Parathyroid adenoma (tissue), 2 donors: ENCODE measurements around the gene NFIB.

Source experiments
- H2AFZ ChIP-seq: fragments of 300-600 bp; sonication (generic); one replicate; pipeline ENCODE4 v1.7.0; 2017; ENCODE audit warnings: antibody characterized with exemption, mild to moderate bottlenecking
- H3K27ac ChIP-seq: fragments of 300-600 bp; sonication (generic); one replicate; pipeline ENCODE4 v1.7.0; 2017
- H3K27me3 ChIP-seq: fragments of 300-600 bp; sonication (generic); one replicate; pipeline ENCODE4 v1.7.0; 2017; ENCODE audit warnings: low read length; ENCODE audit not compliant: control insufficient read depth, insufficient read depth
- H3K36me3 ChIP-seq: fragments of 300-600 bp; sonication (generic); one replicate; pipeline ENCODE4 v1.7.0; 2017; ENCODE audit warnings: low read length; ENCODE audit not compliant: control insufficient read depth, insufficient read depth
- H3K4me1 ChIP-seq: fragments of 300-600 bp; sonication (generic); one replicate; pipeline ENCODE4 v1.7.0; 2017; ENCODE audit warnings: control low read depth
- H3K4me2 ChIP-seq: fragments of 300-600 bp; sonication (generic); one replicate; pipeline ENCODE4 v1.7.0; 2017; ENCODE audit warnings: low read length
- H3K4me3 ChIP-seq: fragments of 300-600 bp; sonication (generic); one replicate; pipeline ENCODE4 v1.7.0; 2017; ENCODE audit warnings: low read depth, low read length
- H3K79me2 ChIP-seq: fragments of 300-600 bp; sonication (generic); one replicate; pipeline ENCODE4 v1.7.0; 2017; ENCODE audit warnings: control low read depth
- H3K9ac ChIP-seq: fragments of 300-600 bp; sonication (generic); one replicate; pipeline ENCODE4 v1.7.0; 2017; ENCODE audit warnings: mild to moderate bottlenecking
- H3K9me3 ChIP-seq: fragments of 300-600 bp; sonication (generic); one replicate; pipeline ENCODE4 v1.7.0; 2017; ENCODE audit warnings: low read length; ENCODE audit not compliant: control insufficient read depth
- TF ChIP-seq, protein P1 (sequence below): fragments of 300-600 bp; sonication (generic); IDR thresholded peaks from one replicate; pipeline ENCODE4 v1.7.0; 2017; ENCODE audit warnings: antibody characterized with exemption, mild to moderate bottlenecking
- donor health status: primary hyperparathyroidism.

Gene NFIB

DNA sequence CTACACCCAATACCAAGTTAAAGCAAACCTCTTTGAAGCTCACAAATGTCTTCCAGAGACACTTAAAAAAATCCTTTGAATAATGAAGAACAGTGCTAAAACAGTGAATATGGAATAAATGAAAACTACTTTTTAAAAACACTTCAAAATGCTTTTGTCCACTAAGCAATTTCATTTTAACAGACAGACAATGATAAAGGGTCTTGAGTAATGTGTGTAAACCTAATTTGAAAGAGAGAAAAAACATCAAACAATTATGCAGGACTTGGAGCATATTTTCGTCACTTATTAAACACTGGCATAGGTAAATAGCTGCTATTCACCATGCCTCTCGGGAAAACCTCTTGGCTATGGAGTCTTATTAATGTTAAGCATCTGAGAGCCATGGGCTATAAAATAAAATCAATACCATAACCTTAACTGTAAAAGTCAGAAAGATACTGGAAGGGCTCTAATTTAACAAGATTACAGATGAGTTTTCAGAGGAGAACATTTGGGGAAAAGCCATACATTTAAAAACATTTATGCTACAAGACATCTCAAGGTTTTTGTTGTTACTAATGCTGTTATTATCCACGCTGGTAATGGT, 177.8 kb downstream of the NFIB start:
- no peaks in the 10 kb centered on the region for H3K36me3 ChIP-seq
- H3K9me3 ChIP-seq = no peaks in the 10 kb centered on the region
- no peak overlapping the region for H3K9ac ChIP-seq
- H3K27ac ChIP-seq = no peak overlapping the region
- no peaks in the 10 kb centered on the region for H3K4me1 ChIP-seq
- H2AFZ ChIP-seq = no peak overlapping the region
- no peak overlapping the region for H3K4me3 ChIP-seq
- no peak overlapping the region for H3K4me2 ChIP-seq
- H3K27me3 ChIP-seq = no peaks in the 10 kb centered on the region
- no peaks in the 10 kb centered on the region for H3K79me2 ChIP-seq
- TF ChIP-seq, protein P1, sequence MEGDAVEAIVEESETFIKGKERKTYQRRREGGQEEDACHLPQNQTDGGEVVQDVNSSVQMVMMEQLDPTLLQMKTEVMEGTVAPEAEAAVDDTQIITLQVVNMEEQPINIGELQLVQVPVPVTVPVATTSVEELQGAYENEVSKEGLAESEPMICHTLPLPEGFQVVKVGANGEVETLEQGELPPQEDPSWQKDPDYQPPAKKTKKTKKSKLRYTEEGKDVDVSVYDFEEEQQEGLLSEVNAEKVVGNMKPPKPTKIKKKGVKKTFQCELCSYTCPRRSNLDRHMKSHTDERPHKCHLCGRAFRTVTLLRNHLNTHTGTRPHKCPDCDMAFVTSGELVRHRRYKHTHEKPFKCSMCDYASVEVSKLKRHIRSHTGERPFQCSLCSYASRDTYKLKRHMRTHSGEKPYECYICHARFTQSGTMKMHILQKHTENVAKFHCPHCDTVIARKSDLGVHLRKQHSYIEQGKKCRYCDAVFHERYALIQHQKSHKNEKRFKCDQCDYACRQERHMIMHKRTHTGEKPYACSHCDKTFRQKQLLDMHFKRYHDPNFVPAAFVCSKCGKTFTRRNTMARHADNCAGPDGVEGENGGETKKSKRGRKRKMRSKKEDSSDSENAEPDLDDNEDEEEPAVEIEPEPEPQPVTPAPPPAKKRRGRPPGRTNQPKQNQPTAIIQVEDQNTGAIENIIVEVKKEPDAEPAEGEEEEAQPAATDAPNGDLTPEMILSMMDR = no peak

DNA sequence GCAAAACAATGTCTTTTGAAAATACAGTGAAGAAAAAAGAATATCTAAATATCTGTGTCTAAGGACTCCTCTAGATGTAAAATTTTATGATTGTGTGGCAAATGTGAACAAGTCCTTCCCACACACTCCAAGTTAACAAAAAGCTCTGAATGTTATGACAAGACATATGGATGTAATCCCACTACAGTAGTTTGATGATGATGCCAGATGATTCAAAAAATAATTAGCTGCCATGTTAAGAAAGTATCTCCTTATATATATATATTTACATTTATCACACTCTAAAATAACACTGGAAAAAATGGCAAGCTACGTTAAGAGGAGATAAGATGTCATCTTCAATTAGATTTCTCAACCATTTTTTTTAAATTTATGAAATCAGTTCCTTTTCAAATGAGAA, 178.5 kb downstream of the NFIB start:
- H3K27ac ChIP-seq = no peak overlapping the region
- no peak overlapping the region for H2AFZ ChIP-seq

DNA sequence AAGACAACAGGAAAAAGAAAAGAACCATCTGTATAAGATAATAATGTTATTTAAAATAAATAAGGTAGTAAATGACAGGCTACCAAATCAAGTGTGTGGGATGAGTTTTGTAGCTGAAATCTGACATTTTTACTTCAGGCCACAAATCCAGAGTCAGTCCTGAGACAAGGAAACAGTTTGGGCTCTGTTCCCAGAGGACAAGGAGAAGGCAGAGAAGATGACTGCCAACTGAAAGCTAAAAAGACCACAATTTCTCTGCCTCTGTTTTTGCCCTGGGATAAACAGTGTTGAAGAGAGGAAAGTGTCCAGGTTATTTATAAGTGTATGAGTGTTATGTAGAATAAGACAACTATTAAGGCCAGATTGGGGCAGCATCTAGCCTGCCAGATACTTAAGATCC, 180.5 kb downstream of the NFIB start:
- no peaks in the 10 kb centered on the region for H3K4me1 ChIP-seq
- H3K27ac ChIP-seq = no peak overlapping the region
- TF ChIP-seq, protein P1 = no peak
- H3K9me3 ChIP-seq = no peaks in the 10 kb centered on the region
- H3K79me2 ChIP-seq = no peaks in the 10 kb centered on the region
- H3K9ac ChIP-seq = no peak overlapping the region
- no peaks in the 10 kb centered on the region for H3K27me3 ChIP-seq
- no peak overlapping the region for H2AFZ ChIP-seq
- H3K36me3 ChIP-seq = no peaks in the 10 kb centered on the region
- H3K4me2 ChIP-seq = no peak overlapping the region
- H3K4me3 ChIP-seq = no peak overlapping the region

More for the DNA sequence above, 178.5 kb downstream of the NFIB start:
- Histone ChIP-seq H3K4me1 (no peaks in the 10 kb centered on the region), H3K36me3 (no peaks in the 10 kb centered on the region), H3K4me2 (no peak overlapping the region), H3K9me3 (no peaks in the 10 kb centered on the region), H3K4me3 (no peak overlapping the region), H3K9ac (no peak overlapping the region), H3K79me2 (no peaks in the 10 kb centered on the region), H3K27me3 (no peaks in the 10 kb centered on the region)
- TF ChIP-seq, protein P1 = no peak

DNA sequence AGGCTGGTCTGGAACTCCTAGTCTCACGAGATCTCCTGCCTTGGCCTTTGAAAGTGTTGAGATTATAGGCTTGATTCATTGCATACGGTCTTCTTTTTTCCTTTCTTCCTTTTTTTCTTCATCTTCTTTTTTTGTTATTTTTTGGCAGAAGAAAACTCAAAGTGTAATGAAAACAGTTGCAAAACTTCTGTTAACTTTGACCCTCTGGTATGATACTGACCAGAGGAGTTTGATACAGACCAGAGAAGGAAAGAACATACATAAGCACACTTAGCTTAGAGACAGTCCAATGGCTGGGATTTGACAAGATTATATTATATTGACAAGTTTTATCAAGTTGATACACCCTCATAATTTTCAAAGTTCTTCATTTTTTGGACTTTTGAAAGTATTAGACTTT, 181.2 kb downstream of the NFIB start:
- no peak overlapping the region for H3K9ac ChIP-seq
- H2AFZ ChIP-seq = no peak overlapping the region
- no peaks in the 10 kb centered on the region for H3K9me3 ChIP-seq
- no peaks in the 10 kb centered on the region for H3K36me3 ChIP-seq
- H3K4me1 ChIP-seq = no peaks in the 10 kb centered on the region
- H3K27ac ChIP-seq = no peak overlapping the region
- no peaks in the 10 kb centered on the region for H3K27me3 ChIP-seq
- no peak overlapping the region for H3K4me2 ChIP-seq
- no peaks in the 10 kb centered on the region for H3K79me2 ChIP-seq
- H3K4me3 ChIP-seq = no peak overlapping the region
- TF ChIP-seq, protein P1 = no peak

DNA sequence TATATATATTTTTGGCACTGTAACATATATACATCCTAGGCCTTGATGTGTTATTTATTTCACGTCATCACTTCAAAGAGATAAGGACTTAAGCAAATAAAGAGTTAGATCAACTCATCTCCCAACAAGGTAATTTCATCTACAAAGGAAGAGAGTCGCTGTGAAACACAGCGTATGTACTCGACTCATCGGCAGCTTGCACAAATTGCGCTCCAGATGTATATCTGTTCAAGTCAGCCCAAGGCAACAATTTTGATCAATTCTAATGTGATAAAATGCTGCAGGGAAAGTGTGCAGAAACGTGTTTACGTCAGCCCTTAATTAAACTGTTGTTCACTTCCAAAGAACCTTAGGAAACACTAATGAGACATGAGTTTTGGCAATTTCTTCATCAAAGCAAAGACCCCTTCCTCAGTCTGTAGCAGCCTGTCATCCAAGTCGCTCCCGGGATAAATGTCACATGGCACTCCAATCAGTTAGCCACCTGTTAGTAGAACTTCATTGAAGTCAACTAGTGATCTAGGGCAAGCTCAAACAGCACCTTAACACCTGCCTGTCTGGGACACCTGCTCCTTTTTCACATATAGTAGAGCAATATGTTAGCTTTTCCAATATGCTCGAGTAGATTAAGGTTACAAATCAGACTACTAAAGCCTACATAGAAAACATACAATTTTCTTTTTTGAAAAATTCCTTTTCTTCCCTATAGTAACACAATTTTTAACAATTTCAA, 182.4 kb downstream of the NFIB start:
- H3K9me3 ChIP-seq = no peaks in the 10 kb centered on the region
- no peaks in the 10 kb centered on the region for H3K4me1 ChIP-seq
- no peak overlapping the region for H3K27ac ChIP-seq
- H3K4me3 ChIP-seq = no peak overlapping the region
- H3K4me2 ChIP-seq = no peak overlapping the region
- TF ChIP-seq, protein P1 = no peak
- H3K36me3 ChIP-seq = no peaks in the 10 kb centered on the region
- no peak overlapping the region for H2AFZ ChIP-seq
- H3K27me3 ChIP-seq = no peaks in the 10 kb centered on the region
- no peak overlapping the region for H3K9ac ChIP-seq
- no peaks in the 10 kb centered on the region for H3K79me2 ChIP-seq
